GM18520 (cell line): ENCODE measurements around the gene ATXN7L3.

Experiments used
- ATAC-seq: cut with Tn5 transposase; IDR thresholded peaks from one replicate; pipeline ENCODE4 v1.9.1; 2021; ENCODE audit not compliant: unreplicated experiment

ATXN7L3 gene

DNA sequence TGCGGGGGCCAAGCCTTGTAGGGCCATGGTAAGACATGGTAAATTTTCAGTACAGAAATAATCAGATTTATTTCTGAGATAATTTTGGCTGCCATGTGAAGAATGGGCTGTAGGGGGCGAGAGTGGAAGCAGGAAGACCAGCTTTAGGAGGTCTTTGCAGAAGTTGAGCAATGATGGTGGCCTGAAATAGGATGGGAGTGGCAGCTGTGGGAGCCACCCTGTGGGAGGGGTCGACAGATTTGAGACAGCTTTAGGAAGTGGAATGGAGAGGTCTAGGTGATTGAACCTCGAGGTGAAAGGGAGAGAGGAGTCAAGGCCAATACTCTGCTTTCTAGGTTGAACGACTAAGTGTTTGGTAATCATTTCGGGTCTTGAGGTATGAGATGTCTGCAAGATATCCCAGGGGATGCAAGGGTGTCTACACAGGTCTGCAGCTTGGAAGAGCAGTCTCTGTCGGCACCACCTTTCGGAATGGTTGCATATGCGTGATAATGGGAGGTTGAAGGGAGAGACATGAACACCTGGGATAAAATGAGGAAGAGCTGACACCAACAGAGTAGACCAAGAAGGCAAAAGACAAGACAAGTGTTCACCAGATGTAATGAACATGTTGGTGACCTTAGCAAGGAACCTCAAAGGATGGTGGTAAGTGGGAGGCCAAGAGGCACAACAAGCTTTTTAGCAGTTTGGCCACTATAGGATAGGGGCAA lies 4.2 kb upstream of the ATXN7L3 start:
- ATAC-seq: no peak

- no peak for ATAC-seq
Measured at GRCh38 chr17:44202756-44203155, 3.1 kb upstream of the ATXN7L3 start.

GRCh38 chr17:44200478-44201155 lies 933 bp upstream of the ATXN7L3 start:
- ATAC-seq: no peak

- peak; percentile 6 for ATAC-seq
Measured at GRCh38 chr17:44198721-44199552, 747 bp downstream of the ATXN7L3 start.

GRCh38 chr17:44197980-44198720 lies 1.5 kb downstream of the ATXN7L3 start:
- no peak for ATAC-seq

GRCh38 chr17:44197107-44197506 lies 2.6 kb downstream of the ATXN7L3 start:
- no peak for ATAC-seq

DNA sequence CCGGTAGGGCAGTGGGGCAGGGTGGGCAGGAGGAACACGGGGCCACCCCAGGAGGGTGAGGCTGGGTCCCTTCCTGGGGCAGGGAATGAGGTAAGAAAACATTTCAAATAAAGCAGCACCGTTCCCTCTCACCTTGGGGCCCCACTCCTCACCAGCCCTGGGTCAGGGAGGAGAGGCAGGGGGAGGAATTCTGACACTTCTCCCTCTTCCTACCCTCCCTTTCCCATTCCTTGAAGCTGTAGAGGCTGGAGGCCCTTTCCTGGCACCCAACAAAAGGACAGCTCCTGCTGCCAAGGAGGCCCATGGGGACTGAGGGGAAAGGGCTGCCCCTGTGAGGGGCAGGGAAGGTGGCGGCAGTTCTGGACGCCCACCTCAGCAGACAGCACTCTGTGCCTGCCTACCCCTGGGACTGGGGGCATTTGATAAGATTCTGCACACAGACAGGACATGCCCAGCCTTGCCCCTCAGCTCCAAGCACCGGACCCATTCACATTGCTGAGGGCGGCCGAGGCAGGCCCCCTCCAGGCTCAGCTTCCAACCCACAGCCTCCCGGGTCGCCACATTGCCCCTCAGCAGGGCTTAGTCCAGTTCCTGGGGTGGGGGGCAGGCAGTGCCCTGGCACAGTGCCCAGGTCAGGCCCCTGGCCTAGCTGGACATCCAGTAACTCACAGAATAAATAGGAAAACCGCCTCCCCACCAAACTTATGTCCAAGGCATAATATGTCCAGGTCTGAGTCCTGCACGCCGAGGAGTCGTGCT lies 6.2 kb downstream of the ATXN7L3 start:
- no peak for ATAC-seq

DNA sequence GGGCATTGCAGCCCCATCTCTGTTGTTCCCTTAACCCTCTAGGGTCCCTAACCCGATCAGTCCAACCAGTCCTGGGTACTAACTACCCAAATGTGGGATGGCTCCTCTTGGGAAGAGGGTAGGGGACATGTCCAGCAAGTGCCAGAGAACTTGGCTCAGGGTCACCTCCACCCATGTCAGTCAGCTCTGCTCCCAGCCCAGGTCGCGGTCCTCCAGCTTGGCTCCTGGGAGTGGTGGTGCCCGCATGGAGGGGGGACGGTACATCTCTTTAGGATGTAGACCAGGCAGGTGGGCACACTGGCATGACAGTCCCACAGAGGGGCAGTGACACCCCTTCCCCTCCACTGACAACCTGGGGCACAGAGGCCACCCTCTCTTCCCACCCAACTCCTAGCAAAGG lies 6.9 kb downstream of the ATXN7L3 start:
- ATAC-seq: no peak

GRCh38 chr17:44191941-44192496 lies 7.7 kb downstream of the ATXN7L3 start:
- no peak for ATAC-seq

DNA sequence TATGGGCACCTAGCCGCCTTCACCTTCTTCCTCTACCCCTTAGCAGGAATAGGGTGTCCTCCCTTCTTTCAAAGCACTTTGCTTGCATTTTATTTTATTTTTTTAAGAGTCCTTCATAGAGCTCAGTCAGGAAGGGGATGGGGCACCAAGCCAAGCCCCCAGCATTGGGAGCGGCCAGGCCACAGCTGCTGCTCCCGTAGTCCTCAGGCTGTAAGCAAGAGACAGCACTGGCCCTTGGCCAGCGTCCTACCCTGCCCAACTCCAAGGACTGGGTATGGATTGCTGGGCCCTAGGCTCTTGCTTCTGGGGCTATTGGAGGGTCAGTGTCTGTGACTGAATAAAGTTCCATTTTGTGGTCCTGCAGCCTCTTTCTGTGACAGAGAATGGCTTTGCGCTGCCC lies 8.3 kb downstream of the ATXN7L3 start:
- no peak for ATAC-seq

DNA sequence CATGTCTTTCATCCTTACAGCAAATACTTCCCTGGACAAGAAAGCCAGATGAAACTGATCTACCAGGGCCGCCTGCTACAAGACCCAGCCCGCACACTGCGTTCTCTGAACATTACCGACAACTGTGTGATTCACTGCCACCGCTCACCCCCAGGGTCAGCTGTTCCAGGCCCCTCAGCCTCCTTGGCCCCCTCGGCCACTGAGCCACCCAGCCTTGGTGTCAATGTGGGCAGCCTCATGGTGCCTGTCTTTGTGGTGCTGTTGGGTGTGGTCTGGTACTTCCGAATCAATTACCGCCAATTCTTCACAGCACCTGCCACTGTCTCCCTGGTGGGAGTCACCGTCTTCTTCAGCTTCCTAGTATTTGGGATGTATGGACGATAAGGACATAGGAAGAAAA lies 9.2 kb downstream of the ATXN7L3 start:
- no peak for ATAC-seq

- ATAC-seq: no peak
Measured at GRCh38 chr17:44188576-44189403, 10.9 kb downstream of the ATXN7L3 start.

- ATAC-seq: no peak
Measured at GRCh38 chr17:44187131-44187899, 12.4 kb downstream of the ATXN7L3 start.

DNA sequence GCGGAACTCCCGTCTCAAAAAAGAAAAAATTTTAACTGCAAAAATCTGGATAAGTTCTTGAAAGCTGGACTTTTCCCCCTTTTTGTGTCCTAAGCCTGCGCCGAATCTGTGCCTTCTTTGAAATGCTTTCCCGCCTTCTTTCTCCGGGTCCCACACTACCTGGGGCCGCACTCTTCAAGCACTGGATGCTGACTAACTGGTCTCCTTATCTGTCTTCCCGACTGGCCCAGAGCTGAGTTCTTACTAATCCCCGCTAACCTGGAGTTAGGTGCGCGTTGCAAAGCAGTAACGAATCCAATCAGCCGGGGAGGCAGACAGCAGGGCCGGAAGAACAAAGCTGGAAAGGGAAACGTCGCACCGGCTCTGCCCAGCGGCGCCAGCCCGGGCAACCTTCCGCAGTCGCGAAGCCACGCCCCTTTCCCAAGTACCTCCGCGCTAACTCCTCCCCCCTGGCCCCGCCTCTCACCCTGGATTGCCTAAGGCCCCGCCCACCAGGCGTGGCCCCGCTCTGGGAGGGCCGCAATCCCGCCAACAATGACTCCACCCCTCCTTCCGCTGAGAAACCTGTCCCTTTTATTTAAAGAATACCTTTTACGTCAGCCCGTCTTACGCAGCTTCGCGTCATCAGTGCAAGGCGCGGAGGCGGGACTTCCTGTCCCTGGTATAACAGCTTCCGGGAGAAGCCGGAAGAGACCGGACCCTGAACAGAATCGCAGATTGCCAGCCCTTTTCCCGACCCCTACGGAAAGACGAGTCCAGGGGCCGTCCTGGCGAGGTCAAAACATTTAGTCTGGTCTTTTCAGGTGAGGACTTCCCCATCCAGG lies 13.2 kb downstream of the ATXN7L3 start, which contains the start of gene TMUB2:
Gene TMUB2, plus strand, starts transcription at position 666 of the 824 bp plus-strand sequence. CDS start 737 bp downstream, outside the sequence.
- ATAC-seq: peak; percentile 93

DNA sequence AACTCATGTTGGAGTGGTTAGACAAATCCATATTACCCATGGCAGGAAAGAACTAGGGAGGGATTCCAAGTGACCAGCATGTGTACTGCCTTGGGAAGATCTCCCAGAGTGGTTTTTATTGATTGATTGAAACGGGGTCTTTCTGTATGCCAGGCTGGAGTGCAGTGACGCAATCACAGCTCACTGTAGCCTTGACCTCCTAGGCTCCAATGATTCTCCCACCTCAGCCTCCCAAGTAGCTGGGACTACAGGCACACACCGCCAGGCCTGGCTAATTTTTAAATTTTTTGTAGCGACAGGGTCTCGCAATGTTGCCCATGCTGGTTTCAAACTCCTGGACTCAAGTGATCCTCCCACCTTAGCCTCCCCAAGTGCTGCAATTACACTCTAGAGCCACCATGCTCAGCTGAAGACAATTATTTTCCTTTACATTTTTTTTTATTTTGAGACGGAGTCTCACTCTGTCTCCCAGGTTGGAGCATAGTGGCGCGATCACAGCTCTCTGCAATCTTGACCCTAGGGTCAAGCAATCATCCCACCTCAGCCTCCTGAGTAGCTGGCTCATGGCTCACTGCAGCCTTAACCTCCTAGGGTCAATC lies 15.4 kb downstream of the ATXN7L3 start:
- ATAC-seq: no peak

DNA sequence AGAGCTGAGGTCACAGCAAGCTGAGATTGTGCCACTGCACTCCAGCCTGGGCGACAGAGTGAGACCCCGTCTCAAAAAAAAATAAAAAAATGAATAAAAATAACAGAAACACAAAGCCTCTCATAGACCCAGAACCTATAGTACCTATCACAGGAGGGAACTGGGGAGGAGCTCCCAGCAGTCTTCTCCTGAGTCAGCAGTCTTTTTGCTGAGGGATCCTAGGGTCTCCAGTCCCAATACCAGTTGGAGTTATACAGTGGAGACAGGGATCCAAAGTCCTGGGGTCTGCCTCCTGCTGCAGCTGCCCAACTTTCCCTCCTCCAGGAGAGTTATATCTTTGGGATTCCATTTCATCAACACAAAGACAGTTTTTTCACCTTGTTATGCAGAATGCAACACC lies 16.7 kb downstream of the ATXN7L3 start:
- ATAC-seq: no peak

- ATAC-seq: no peak
Measured at GRCh38 chr17:44178133-44178532, 21.6 kb downstream of the ATXN7L3 start.
